Epithelial cell of proximal tubule (primary cell): ENCODE measurements around the gene ZBTB7A. TPM values are rescaled to one million over a fixed set of nuclear protein-coding genes. Genes with fewer than 3 reads are reported as not detected.

Experiments used
- DNase-seq: peaks from one replicate; pipeline ENCODE4 v3.0.0-alpha.2; 2011; ENCODE audit warnings: low read depth
- H3K4me3 ChIP-seq: 2 replicates; pipeline ENCODE4 v1.5.1; 2011; ENCODE audit warnings: low read depth, mild to moderate bottlenecking, low read length
- total RNA-seq: library from RNA; depleted of rRNA; stranded (reverse); fragments of >200 nt; gene quantifications from 2 replicates; pipeline ENCODE4 v1.2.3, GENCODE V29; 2015
- TF ChIP-seq, protein P1 (sequence below): conservative IDR thresholded peaks from 2 replicates; pipeline ENCODE4 v1.5.1; 2012; ENCODE audit warnings: low read depth, mild to moderate bottlenecking, low read length

Gene ZBTB7A
- total RNA-seq, 1 donor from 2014 or later: 22.1 TPM

DNA sequence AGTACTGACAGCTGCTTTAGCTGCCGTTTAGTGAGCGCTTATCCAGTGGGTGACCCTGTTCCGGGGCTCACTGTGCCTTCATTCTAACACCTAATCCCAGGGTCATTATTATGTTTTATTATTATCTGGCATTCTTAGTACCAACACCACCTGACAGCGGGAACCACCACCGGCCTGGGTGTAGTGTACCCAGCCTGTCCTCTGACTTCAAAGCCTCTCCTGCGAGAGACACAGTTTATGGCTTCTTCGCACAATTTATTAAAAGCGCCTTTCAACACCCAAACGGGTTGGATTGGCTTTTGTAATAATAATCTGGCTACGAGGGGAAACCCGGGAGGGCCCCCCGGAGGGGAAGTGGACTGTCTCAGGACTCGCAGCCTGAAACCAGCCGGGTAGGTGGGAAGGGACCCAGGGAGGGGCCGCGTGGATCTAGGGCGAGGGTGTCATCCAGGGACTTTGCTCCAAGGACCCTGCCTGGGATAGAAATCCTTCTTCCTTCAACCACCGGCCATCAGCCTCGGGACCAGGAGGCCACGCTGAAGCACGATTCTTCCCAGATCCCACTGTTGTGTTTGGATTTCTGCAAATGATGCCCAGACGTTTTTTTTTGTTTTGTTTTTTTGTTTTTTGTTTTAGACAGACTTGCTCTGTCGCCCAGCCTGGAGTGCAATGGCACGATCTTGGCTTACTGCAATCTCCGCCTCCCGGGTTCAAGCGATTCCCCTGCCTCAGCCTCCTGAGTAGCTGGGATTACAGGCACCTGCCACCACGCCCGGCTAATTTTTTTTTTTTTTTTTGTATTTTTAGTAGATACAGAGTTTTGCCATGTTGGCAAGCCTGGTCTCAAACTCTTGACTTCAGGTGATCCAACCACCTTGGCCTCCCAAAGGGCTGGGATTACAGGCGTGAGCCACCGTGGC lies 1.6 kb upstream of the ZBTB7A start:
- DNase-seq: no peak
- H3K4me3 ChIP-seq: peak overlapping the region; percentile 86
- TF ChIP-seq, protein P1, sequence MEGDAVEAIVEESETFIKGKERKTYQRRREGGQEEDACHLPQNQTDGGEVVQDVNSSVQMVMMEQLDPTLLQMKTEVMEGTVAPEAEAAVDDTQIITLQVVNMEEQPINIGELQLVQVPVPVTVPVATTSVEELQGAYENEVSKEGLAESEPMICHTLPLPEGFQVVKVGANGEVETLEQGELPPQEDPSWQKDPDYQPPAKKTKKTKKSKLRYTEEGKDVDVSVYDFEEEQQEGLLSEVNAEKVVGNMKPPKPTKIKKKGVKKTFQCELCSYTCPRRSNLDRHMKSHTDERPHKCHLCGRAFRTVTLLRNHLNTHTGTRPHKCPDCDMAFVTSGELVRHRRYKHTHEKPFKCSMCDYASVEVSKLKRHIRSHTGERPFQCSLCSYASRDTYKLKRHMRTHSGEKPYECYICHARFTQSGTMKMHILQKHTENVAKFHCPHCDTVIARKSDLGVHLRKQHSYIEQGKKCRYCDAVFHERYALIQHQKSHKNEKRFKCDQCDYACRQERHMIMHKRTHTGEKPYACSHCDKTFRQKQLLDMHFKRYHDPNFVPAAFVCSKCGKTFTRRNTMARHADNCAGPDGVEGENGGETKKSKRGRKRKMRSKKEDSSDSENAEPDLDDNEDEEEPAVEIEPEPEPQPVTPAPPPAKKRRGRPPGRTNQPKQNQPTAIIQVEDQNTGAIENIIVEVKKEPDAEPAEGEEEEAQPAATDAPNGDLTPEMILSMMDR: no peak

GRCh38 chr19:4067396-4068046 lies 822 bp upstream of the ZBTB7A start:
- TF ChIP-seq, protein P1: no peak
- DNase-seq: no peak
- H3K4me3 ChIP-seq: peak overlapping the region; percentile 86

- no peak for DNase-seq
- H3K4me3 ChIP-seq: peak overlapping the region; percentile 86
- TF ChIP-seq, protein P1: no peak
These were observed 508 bp downstream of the ZBTB7A start for GRCh38 chr19:4066176-4066606.

GRCh38 chr19:4065430-4066175 lies 1.1 kb downstream of the ZBTB7A start:
- TF ChIP-seq, protein P1: no peak
- DNase-seq: peak; percentile 46
- H3K4me3 ChIP-seq: peak overlapping the region; percentile 86

DNA sequence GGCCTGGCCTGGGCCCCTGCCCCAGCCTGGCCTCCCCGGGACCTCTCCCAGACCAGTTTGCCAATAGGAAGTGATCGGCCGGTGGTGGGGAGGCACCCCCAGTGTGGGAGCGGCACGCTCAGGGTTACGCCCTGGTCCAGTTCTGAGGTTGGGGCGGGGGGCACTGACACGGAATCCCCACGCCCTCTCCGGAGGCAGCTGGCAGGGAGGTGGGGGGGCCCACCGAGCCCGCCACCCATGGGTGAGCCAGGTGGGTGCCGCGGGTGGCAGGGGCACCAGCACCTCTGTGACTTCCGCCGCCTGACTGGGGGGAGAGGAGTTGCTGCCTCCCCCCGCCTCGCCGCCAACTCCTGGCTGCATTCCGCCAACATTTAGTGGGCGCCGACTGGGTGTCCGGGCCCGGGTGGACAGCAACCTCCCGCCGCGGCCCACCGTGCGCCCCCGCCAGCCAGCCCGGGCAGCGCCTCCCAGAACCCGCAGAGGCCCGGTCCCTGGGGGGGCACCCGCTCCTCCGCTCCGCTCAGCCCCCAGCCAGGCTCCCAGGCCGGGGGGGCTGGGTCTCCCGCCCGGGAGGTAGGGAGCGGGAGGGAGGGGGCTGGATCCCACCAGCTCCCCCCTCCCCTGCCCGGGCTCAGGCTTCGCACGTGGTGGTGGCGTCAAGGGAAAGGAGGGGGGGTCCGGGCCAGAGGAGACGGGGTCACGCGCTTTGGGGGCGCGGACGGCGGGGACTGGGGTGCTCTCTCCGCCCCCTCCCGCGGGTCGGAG lies 2.0 kb downstream of the ZBTB7A start:
- DNase-seq: no peak
- TF ChIP-seq, protein P1: no peak
- peak overlapping the region; percentile 88 for H3K4me3 ChIP-seq

- no peak for DNase-seq
- TF ChIP-seq, protein P1: no peak
- H3K4me3 ChIP-seq: peak overlapping the region; percentile 88
These were observed 2.6 kb downstream of the ZBTB7A start for GRCh38 chr19:4064149-4064495.
